ENCODE measurements around the gene DND1.
"Not testable (repeated sequence)": the region's sequence is repeated elsewhere in the genome, so short reads cannot be mapped to it uniquely, and the experiment has no call there.

Gene DND1
- long read RNA-seq, donor 1, result 0 reads
- long read RNA-seq, donor 2, result 0 reads
- long read RNA-seq, donor 3, result 0 reads
- long read RNA-seq, donor 4, result 0 reads
- long read RNA-seq, donor 5, result 0 reads
- long read RNA-seq, donor 6, result 0 reads
- long read RNA-seq, donor 7, result 0 reads
- long read RNA-seq, donor 8, result 0 reads

DNA sequence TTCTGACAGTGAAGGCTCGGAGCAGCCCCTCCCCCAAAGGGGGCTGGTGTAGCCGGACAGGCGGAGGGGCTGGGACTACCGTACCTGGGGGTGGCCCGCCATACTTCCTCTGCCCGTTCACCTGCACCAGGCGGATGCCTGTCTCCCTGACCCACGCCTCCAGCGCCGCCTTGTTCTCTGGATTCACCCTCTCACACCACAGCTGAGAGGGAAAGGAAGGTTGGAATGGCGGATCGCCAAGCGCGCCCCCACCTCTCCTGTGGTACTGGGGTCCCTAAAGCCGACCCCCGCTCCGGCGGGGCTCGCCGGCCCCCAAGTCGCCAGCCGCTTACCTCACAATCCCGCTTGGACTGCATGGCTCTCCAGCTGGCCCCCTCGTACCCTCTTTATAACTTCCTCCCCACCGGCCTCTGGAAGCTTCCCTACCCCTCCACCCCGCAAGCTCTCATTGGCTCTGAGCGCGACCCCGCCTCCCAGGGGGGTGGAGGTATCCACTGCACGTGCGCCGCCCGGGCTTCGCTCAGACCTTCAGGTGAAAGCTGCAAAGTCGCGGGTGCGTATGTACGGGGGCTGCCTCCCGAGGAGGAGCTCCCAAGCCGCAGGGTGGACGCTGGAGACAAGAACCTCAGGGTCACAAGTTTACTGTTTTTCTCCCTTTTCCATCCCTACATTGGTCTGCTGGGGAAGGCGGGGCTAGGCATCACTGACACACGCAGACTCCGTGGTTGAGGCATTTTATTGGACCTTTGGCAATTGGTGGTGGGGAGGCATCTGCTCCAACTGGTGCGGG is at the start of gene DND1:
Gene DND1 (minus strand): TSS at position 390 of the 790 bp plus-strand sequence. CDS start 34 bp downstream, at position 356.
- no peak for DNase-seq

DNA sequence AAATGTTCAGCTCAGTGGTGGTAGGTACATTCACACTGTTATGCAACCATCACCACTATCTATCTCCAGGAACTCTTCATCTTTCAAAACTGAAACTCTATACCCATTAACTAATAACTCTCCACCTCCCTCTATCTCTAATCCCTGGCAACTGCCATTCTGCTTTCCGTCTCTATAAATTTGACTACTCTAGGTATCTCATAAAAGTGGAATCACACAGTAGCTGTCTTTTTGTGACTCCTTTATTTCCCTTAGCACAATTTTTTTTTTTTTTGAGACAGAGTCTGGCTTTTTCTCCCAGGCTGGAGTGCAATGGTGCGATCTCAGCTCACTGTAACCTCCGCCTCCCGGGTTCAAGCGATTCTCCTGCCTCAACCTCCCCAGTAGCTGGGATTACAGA is 48.0 kb upstream of the DND1 start:
- not testable (repeated sequence) for DNase-seq

DNA sequence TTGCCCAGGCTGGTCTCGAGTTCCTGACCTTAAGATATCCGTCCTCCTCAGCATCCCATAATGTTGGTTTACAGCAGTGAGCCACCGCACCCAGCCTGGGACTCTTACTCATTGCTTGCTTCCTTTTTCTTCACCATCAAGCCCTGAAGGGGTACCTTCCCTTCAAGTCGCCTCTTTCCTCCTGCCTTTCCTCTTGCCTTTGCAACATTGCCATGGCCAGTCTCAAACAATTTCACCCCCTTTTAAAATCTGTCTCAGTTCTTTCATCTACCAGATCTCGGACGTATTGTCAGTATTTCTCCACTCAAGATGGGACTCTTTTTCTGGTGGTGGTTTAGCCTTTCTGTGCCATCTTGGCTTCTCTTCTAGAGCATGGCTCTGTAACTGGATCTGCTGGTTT is 47.4 kb upstream of the DND1 start:
- not testable (repeated sequence) for DNase-seq

DNA sequence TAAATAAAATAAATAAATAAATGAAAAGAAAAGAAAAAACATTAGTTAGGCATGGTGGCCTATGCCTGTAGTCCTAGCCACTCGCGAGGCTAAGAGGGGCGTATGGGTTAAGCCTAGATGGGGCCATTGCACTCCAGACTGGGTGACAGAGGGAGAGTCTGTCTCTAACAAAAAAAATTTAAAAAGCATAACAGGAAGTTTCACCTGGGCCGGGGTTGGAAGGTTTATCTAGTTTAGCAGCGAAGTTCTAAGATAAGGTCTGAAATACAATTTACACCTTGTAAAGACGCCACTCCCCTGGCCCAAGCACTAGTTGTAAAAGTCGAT is 44.9 kb upstream of the DND1 start:
- no peak for DNase-seq

DNA sequence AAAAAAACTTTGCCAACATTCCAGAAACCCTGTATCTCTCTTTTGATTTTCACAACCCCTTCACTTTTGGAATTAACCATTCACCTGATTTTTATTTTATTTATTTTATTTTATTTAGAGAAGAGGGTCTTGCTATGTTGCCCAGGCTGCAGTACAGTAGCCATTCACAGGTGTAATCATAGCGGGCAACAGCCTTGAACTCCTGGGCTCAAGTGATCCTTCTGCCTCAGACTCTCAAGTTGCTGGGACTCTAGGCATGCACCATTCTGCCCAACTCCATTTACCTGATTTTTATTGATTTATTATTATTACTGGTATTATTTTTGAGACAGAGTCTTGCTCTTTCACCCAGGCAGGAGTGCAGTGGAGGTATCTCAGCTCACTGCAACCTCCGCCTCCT is 42.9 kb upstream of the DND1 start:
- DNase-seq, result not testable (repeated sequence)

DNA sequence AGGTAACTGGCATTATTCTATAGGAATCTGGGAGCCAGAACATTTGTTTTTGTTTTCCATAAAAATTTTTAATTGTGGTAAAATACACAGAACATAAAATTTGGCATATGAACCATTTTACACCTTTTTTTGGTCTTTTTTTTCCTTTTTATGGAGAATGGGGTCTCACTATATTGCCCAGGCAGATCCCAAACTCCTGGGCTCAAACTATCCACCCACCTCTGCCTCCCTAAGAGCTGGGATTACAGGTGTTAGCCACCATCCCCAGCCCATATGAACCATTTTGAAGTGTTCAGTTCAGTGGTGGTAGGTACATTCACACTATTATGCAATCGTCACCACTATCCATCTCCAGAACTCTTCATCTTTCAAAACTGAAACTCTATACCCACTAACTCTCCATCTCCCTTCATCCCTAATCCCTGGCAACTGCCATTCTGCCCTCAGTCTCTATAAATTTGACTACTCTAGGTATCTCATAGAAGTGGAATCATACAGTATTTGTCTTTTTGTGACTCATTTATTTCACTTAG is 40.3 kb upstream of the DND1 start:
- no peak for DNase-seq

DNA sequence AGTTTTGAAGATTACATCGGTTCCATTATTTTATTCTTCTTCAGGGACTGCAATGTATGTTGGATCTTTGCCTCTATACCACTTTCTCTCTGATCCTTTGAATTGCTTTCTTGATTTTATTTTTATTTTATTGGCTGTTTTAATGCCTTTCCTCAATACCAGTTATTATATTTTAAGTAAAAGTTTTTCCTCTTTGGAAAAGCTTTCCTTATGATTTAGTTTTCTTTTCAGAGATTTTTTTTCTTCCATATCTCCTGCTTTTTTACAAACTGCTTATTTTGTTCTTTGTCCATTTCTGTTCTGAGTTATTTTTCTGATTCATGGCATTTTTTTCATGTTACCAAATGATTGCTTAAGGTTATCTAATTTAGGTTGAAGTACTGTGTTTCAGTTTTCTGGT is 38.4 kb upstream of the DND1 start:
- no peak for DNase-seq

DNA sequence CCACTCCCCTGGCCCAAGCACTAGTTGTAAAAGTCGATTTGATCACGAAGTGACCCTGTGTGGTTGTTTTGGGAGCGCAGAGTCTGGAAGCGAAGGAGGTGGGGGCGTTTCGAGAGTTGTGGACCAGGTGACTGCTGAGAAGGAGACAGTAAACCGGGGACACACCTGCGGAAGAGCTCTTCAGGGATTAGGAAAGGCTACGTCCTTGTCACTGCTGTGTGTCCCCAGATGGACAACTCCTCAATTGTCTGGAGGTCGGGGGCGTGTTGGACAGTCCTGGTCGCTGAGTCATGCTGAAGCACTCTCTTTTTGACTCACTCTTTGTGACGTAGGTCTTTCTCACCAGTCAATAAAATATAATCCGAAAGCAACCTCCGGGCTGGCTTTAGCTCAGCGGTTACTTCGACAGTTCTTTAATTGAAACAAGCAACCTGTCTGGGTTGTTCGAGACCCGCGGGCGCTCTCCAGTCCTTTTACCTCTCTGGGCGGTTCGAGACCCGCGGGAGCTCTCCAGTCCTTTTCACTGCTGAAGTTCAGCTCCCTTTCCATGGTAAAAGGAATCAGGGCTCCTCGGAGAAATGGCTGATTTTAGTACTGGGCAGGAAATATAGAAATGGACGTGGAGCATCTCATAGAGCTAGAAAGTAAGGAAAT is 37.6 kb upstream of the DND1 start:
- DNase-seq, result peak; percentile 74

DNA sequence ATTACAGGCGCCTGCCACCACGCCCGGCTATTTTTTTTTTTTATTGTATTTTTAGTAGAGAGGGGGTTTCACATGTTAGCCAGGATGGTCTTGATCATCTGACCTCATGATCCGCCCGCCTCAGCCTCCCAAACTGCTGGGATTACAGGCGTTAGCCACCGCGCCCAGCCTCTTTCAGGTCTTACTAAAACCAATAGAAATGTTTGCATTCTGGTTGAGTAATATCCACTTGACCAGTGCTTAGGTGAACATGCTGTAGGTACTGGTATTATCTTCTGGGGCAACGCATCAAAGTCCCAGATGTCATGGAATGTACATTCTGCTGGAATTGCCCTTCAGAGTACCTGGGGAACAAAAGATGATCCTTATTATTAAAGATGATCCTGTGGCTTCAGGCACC is 35.4 kb upstream of the DND1 start:
- DNase-seq, result not testable (repeated sequence)

DNA sequence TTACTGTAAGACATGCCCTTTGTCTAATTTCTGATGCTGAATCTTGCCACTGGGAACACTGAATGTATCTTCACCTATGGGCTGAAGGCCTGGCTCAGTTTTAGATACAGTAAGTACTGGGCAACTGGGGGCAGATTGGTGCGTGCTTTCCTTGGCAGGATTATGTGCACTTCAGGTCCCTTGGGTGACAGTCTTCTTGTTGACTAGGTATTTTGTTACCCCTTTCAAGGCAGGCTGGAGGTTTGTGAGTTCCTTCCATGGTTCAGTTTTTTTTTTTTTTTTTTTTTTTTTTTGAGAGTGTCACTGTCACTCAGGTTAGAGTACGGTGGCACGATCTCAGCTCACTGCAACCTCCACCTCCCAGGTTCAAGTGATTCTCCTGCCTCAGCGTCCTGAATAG is 34.4 kb upstream of the DND1 start:
- DNase-seq, result no peak

DNA sequence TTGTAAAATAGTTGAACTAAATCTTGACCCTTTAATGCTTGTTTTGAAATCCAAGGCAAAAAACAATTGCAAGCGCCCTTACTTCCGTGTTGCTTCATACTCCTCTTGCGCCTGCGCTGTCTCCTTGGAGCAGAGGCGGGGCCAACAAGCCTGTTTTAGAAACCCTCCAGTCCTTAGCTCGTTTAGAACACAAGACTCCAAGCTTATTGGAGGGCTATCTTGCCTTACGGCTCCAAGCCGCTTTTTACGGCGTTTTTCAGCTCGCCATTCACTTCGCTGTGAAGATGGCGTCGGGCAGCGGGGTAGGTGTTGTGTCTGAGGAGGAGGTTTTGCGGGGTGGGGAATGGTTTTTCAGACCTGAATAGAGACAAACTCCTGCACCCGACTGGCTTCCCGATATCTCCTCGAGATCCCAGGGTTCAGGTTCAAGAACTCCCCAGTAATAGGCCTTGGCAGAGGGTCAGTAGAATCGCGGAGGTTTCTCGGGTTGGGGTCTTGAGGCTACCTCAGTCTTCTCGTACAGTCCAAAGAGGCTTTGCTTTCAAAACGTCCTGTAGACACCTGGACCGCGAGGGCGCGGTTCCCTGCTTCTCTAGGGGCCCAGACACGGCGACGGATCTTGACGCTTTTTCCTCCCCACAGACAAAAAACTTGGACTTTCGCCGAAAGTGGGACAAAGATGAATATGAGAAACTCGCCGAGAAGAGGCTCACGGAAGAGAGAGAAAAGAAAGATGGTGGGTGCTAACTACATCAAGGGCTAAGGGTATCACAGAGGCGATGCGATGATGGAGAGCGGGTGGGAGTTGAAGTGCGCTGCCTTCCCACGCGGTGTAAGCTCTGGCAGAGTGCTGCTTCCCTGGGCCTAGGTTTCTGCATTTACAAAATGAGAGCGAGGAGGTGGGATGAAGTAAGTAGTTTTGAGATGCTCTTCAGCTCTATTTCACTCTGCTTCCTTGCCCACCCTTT is 27.1 kb upstream of the DND1 start, which contains the start of gene ZMAT2:
Gene ZMAT2 (plus strand): TSS at position 271 of the 968 bp plus-strand sequence. CDS start 14 bp downstream, at position 285.
- peak; percentile 71 for DNase-seq

DNA sequence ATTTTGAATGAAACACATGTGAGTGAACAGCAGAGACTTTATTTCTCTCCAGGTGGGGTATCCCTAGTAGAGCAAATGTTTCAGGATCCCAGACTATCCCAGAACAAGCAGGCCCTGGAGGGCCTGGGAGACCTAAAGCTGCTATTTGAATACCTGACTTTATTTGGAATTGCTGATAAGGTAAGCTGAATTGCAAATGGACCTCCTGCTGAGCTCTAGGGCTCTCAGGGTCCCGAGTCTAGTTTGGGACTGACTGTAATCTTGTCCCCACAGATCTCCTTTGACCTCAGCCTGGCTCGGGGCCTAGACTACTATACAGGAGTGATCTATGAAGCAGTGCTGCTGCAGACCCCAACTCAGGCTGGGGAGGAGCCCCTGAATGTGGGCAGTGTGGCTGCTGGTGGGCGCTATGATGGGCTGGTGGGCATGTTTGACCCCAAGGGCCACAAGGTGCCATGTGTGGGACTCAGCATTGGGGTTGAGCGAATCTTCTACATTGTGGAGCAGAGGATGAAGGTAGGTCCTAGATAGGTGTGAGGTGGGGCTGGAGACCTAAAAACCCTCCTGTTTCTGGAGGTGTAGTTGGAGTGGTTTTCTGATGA is 23.6 kb upstream of the DND1 start:
- DNase-seq, result no peak

DNA sequence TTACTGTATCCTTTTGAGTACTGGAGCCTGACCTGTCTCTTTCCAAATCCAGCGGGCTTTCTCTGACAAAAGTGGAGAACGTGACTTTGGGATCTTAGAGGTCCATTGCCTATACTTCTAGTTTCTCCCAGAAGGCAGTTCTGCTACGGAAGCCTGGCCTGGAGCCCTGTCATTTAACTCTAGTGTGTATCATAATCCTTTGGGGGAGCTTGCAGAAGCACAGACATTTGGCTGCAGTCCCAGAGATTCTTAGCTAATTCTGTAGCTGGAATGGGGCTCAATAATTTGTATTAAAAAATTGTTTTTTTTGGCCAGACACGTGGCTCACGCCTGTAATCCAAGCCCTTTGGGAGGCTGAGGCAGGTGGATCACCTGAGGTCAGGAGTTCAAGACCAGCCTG is 20.9 kb upstream of the DND1 start:
- DNase-seq, result no peak

DNA sequence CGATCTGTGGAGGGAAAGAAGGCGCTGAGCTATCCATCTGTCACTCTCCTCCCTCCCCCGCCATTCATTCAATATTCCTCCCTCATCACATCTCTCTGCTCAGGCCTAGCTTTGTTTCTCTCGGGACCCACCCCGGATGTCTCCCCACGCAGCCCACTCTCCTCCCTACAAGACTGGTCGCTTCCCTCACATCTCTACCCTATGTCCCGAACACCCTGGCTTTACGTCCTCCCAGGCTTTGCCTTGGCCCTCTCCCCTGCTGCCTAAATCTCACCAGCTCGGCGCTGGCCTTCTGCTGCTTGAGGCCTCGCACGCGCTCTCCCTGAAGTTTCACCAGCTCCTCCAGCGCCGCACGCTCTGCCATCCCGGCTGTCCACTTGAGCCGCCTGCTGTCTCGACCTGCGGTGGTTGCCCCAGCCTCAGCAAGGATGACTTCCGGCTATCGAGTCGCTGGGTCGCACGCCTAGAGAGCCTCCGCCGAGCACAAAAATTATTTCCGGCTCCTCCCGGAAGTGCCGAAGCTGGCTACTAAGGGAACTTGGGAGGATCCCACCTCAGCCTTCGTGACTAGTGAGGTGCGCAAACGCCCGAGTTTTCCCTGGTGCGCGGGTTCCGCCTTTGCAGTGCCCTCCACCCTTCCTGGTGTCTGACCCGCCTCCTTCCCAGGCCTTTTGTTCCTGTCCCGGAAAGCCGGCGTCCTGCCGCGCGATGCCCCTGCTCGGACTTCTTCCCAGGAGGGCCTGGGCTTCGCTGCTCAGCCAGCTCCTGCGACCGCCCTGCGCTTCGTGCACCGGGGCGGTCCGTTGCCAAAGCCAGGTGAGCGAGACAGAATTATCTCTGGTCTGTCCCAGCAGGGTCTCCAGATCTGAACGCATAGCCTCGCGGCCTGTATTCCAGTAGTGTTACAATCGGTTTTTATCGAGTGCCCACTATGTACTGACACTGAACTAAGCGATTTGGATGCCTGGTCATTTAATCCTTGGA is 17.9 kb upstream of the DND1 start, which contains the start of the genes HARS1 and HARS2:
Gene HARS1 (minus strand): TSS at position 430 of the 984 bp plus-strand sequence. CDS start 66 bp downstream, at position 364.
Gene HARS2 (plus strand): TSS at position 515 of the 984 bp plus-strand sequence. CDS start 194 bp downstream, at position 709.
- peak; percentile 87 for DNase-seq

DNA sequence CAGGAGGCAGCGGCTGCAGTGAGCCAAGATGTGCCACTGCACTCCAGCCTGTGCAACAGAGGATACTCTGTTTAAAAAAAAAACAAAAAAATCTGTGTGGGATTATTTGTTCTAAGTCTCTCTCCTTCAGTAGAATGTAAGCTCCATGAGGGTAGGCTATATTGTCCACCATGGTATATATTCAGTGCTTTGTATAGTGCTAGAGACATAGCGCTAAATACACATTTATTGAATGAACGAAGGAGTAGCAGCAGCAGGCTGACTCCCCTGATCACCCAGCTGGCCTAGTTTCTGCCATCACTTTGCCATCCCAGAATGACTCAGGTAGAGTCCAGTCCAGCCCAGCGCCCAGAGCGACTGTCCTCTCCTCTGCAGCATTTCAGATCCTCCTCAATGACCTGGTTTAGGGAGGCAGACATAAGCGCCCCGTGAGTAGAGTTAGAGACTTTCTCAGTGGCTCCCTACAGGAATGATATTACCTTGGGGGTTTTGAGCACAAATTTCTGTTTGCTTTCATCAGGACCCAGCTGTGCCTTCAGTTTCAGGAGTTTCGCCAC is 17.1 kb upstream of the DND1 start:
- no peak for DNase-seq

DNA sequence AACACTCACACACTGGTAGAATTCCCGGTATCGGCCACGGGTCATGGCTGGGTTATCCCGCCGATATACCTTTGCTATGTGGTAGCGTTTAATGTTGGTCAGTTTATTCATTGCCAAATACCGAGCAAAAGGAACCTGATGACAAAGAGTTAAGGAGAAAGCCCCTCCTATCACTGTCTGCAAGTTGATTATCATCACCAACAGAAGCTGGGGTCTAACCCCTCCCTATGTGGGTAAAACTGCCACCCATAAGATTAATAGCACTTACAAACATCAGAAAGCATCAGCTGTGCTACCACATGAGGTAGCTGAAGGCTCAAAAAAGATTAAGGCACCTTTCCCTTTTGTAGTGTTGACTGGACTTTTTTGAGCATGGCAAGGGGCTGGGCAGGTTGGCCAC is 5.6 kb upstream of the DND1 start:
- no peak for DNase-seq

DNA sequence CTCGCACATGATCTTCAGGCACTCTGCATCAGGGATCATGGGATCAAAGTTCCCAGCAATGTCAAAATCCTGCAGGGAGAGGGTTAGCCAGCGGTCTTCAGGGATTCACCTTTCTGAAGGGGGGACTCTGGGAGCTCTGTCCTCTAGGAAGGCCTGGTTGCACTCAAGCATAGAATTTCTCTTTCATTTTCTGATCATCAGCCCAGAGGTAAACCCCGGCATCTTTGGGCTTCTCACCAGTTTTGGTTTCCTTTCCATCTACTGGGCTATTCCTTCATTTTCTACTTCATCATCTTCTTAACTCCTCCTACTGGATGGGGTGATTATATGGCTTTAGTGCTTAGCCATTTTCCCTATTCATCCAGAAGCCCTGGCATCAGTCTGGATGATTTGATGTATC is 4.6 kb upstream of the DND1 start:
- no peak for DNase-seq

DNA sequence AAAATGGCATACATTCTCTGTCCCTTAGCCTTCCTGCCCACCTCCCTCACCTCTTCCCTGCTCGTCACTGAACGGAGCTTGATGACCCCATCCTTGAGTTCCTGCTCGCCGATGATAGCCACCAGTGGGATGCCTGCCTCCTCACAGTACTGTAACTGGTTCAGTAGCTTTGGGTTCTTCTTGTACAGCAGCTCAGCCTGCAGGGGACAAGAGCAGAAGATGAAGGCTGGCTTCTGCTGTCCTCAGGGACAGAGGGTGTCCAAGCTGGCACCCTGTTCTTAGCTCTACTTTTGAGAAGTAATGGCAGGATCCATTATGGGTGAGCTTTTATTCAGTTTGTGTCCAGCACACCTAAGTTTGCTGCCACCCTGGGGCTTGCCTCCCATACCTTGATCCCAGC is 1.3 kb upstream of the DND1 start:
- DNase-seq, result no peak

DNA sequence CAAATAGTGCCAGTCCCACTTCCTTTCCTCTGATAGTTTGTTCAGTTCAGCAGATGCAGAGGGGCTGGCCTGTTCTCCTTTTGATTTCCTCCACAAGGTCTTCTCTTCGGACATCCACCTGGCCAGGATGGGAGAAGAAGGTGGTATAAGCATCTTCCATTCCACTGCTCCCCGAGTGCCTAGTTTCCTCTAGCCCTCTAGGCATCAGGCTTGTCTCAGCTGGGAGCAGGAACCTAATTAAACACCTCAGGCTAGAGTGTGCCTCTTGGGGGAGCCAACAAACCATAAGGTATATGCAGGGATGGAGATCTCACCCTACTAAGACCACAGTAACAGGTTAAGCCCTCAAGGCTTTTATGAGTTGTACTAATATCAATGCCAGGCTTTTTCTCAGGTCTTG is 835 bp upstream of the DND1 start:
- no peak for DNase-seq

All from right kidney (tissue), 9 donors.